22Rv1 (cell line): ENCODE data around the gene GATA5.

ENCODE experiments used
- H3K27ac ChIP-seq: fragments of 450-650 bp; 2 replicates; pipeline ENCODE4 v1.5.1; 2017
- ZFX ChIP-seq: fragments of 450-650 bp; IDR thresholded peaks from 2 replicates; pipeline ENCODE4 v1.6.1; 2017; ENCODE audit warnings: antibody characterized with exemption, borderline replicate concordance
- TF ChIP-seq, protein P1 (sequence below): fragments of 450-650 bp; IDR thresholded peaks from 2 replicates; pipeline ENCODE4 v1.5.1; 2017; ENCODE audit warnings: mild to moderate bottlenecking

GATA5 gene

DNA sequence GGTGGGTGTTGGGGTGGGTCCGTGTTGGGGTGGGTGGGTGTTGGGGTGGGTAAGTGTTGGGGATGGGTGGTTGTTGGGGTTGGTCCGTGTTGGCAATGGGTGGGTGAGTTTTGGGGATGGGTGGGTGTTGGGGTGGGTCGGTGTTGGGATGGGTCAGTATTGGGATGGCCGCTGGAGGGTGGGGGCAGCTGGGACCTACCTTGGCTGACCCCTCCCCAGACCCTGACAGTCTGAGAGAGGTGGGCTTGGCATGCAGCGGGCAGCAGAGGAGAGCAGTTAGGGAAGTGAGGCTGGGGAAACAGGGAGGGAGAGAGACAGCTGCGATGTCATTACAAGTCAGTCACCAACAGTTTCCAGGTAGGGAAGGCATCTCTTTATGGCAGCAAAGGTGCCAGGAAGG lies 23.1 kb upstream of the GATA5 start:
- H3K27ac ChIP-seq = no peak overlapping the region
- TF ChIP-seq, protein P1, sequence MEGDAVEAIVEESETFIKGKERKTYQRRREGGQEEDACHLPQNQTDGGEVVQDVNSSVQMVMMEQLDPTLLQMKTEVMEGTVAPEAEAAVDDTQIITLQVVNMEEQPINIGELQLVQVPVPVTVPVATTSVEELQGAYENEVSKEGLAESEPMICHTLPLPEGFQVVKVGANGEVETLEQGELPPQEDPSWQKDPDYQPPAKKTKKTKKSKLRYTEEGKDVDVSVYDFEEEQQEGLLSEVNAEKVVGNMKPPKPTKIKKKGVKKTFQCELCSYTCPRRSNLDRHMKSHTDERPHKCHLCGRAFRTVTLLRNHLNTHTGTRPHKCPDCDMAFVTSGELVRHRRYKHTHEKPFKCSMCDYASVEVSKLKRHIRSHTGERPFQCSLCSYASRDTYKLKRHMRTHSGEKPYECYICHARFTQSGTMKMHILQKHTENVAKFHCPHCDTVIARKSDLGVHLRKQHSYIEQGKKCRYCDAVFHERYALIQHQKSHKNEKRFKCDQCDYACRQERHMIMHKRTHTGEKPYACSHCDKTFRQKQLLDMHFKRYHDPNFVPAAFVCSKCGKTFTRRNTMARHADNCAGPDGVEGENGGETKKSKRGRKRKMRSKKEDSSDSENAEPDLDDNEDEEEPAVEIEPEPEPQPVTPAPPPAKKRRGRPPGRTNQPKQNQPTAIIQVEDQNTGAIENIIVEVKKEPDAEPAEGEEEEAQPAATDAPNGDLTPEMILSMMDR = no peak
- TF ChIP-seq ZFX = no peak

DNA sequence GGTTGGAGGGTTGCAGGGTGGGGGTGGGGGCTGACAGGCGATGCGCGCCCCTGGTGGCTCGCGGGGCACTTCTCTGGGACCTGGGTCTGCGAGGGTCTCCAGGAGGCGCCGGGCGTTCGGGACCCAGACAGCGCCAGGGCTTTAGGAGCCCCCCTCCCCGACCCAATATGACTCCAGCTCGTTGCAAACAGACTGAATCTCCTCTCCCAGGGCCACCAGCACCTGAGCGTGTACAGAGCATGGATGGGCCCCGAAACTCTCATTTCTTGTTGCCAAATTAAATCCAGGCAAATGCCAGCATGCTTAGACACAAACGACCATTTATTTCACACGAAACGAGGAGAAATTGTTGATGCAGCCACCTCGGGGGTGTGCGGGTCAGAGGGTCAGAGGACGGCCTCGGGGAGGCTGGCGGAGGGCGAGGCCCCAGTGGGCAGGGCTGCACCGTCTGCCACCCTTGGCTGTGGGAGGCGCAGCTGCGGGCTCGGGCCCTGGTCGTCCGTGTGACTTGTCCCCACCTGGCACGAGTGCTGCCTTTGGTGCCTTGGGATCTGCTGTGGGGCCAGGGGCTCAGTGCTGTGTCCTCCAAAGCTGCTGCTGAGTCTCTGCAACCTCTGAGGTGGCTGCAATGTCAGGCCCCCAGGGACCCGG lies 20.9 kb upstream of the GATA5 start:
- TF ChIP-seq ZFX = no peak
- TF ChIP-seq, protein P1 = peak; percentile 83
- no peak overlapping the region for H3K27ac ChIP-seq

DNA sequence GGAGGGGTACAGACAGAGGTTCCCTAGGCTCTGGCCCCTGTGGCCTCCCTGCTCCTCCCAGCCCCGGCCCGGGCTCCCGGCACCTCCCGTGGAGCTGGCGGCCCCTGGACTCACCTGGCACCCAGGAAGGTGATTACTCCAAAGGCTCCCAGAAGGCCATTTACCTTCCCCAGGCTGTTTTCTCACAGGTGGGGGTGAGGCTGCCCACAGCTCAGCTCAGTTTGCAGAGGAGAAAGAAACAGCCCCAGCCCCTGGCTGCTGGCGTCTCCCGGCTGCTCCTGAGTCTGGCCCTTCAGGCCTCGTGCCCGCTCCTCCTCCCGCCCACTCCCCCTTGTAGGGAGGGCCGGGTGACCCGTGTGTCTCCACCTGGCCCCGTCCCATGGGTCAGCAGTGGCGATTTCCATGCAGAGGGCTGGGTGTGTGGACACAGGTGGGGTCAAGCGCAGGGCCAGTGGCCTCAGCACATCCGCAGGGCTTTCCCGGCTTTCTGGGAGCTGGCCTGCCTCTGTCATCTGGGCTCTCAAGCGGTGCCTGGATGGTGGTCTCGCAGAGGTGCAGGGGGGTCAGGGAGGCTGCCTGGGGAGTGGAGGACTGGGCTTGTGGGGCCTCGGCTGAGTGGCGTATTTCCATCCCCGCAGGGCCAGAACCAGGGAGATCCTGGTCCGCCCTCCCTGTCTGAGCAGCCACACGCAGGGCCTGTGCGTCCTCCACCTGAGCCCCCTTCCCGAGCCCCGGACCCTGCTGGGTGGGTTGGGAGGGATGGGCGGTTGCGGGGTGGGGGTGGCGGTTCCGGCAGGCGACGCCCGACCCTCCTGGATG lies 20.2 kb upstream of the GATA5 start:
- H3K27ac ChIP-seq = no peak overlapping the region
- TF ChIP-seq, protein P1 = no peak
- TF ChIP-seq ZFX = no peak

DNA sequence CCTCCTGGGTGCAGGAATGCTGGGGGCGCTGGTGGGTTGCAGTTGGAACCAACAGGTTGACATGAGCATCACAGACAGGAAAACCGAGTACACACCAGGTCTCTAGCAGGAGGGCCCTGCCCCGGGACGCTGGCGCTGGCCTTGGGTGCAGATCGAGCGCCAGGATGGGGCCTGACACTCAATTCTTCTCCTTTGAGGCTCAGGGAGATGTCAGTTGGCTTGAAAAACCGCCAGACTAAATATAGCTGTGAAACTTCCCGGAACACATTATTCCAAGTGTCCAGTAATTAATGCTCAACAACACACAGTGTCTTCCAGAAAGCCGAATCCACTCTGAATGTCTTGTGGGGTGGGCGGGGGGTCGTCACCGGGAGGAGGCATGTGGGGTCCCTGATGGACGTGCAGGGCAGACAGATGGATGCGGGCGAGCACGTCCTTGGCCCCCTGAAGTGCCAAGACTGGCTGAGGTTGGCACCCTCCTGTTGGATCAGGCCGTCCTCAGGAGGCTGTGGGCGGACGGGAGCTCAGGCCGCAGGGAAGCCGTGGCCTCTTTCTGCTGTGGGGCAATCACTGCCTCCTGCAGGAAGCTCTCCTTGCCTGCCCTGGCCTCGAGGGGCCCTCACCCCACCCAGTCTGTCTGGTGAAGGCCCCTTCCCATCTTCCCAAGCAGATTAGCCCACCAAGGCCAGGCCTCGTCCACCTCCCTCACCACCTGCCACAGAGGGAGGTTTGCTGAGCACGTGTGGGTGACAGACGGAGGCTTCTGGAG lies 19.4 kb upstream of the GATA5 start:
- no peak for TF ChIP-seq ZFX
- no peak overlapping the region for H3K27ac ChIP-seq

DNA sequence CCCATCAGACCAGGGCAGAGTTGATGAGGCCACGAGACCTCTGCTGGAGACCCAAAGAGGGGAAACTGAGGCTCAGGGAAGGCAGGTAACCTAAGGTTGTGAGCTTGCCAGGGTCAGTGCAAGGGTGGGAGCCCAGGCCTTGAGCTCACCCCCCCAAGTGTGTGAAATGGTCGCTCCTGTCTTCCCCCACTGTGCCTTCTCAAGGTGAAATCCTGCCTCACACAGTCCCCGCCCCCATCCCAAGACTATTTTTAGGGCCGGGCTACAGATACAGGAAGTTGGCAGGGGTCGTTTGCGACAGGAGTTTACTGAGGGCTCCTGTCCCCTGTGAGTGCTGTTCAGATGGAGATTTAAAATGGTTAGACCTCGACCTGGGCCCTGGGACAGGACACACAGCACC lies 18.7 kb upstream of the GATA5 start:
- no peak overlapping the region for H3K27ac ChIP-seq
- no peak for TF ChIP-seq ZFX

DNA sequence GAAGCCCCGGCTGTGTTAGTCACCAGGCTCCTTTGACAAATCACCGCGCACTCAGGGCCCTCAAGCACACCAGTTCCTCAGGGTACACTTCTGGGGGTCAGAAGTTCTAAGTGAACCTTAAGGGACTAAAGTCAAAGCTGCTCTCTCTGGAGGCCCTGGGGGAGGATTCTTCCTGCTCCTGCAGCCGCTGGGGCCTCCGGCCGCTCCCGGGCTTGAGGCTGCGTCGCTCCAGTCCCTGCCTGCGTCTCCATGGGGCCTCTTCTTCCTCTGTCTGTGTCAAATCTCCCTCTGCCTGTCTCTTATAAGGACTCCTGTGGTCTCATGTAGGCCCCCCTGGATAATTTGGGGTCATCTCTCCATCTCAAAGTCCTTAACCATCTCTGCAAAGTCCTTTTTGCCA lies 18.1 kb upstream of the GATA5 start:
- TF ChIP-seq, protein P1 = no peak
- no peak for TF ChIP-seq ZFX
- H3K27ac ChIP-seq = no peak overlapping the region

DNA sequence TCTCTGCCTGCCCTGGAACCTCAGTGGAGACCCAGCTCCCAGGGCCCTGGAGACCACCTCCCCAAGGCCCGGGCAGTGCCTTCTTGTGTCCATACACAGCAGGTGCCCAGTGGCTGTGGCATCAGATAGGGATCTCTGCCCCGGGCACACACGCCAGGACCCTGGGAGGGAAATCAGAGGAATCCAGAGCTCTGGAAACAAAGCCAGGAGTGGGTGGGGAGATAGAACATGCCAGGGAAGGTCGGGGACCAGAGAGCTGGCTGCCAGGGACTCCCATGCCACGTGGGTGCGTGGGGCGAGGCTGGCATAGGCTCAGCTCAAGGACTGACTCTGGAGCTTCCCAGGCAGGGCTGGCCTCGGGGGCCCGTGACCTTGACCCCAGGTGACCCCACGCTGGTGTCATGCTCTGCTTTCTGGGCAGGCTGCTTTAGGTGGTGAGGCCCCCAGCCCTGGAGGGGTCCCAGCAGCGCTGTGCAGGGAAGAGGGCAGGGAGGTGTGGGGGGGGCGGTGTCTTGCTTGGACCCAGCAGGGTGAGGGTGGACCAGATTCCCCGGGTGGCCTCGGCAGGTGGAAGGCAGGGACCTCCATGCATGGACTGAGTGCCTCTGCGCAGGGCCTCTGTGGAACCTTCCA lies 17.6 kb upstream of the GATA5 start:
- H3K27ac ChIP-seq = no peak overlapping the region
- TF ChIP-seq ZFX = no peak
- TF ChIP-seq, protein P1 = no peak
